GM10266 (cell line): Measurements from ENCODE around the gene AFAP1.

Source experiments
- DNase-seq: peaks from one replicate; pipeline ENCODE4 v3.0.0; 2012; ENCODE audit errors: extremely low spot score
- CTCF ChIP-seq: IDR thresholded peaks from 2 replicates; pipeline ENCODE4 v1.5.1; 2012; ENCODE audit warnings: mild to moderate bottlenecking, low read depth; ENCODE audit not compliant: control insufficient read depth, insufficient read depth; ENCODE audit errors: missing control alignments

The AFAP1 gene

GRCh38 chr4:7726665-7727413, 212.8 kb downstream of the AFAP1 start:
- no peak for TF ChIP-seq CTCF
- DNase-seq: no peak

- no peak for DNase-seq
- TF ChIP-seq CTCF: no peak
Measured at GRCh38 chr4:7725951-7726350, 213.7 kb downstream of the AFAP1 start.

GRCh38 chr4:7723625-7724024, 216.0 kb downstream of the AFAP1 start:
- DNase-seq: no peak
- no peak for TF ChIP-seq CTCF

- DNase-seq: no peak
- TF ChIP-seq CTCF: no peak
Measured at GRCh38 chr4:7722766-7723387, 216.8 kb downstream of the AFAP1 start.

GRCh38 chr4:7721984-7722551, 217.6 kb downstream of the AFAP1 start:
- no peak for DNase-seq
- no peak for TF ChIP-seq CTCF

- peak; percentile 71 for TF ChIP-seq CTCF
- peak; percentile 76 for DNase-seq
Measured at GRCh38 chr4:7719354-7720174, 220.1 kb downstream of the AFAP1 start.

GRCh38 chr4:7717946-7718490, 221.6 kb downstream of the AFAP1 start:
- no peak for TF ChIP-seq CTCF

More at GRCh38 chr4:7717946-7718490, 221.6 kb downstream of the AFAP1 start:
- DNase-seq: no peak
